HCT116 (cell line): Measurements from ENCODE around the gene LCLAT1.

Source experiments
- CTCF ChIP-seq, 3 experiments: fragments of 200-600 bp in 1 of 3; sonication (generic) in 1 of 3; IDR thresholded peaks in 2 of 3; conservative IDR thresholded peaks in 1 of 3; 2 replicates each; pipeline ENCODE4 v1.5.1; 2012 to 2017; ENCODE audit warnings: low read depth in 2 of 3, low read length in 2 of 3, antibody characterized with exemption in 1 of 3, borderline replicate concordance in 1 of 3, control low read depth in 1 of 3, mild to moderate bottlenecking in 1 of 3, mixed read lengths in 1 of 3, mixed run types in 1 of 3, moderate library complexity in 1 of 3; ENCODE audit not compliant: insufficient read depth in 1 of 3
- EZH2 ChIP-seq: fragments of 200-600 bp; sonication (generic); IDR thresholded peaks from 2 replicates; pipeline ENCODE4 v1.6.1; 2017; ENCODE audit warnings: antibody characterized with exemption, mixed run types
- EZH2phosphoT487 ChIP-seq: fragments of 200-600 bp; IDR thresholded peaks from 2 replicates; pipeline ENCODE4 v1.6.1; 2018; ENCODE audit warnings: antibody characterized with exemption, borderline replicate concordance
- POLR2A ChIP-seq: IDR thresholded peaks from 2 replicates; pipeline ENCODE4 v1.7.0; 2011; ENCODE audit warnings: borderline replicate concordance; ENCODE audit not compliant: insufficient read depth, insufficient read length; ENCODE audit errors: extremely low read depth
- POLR2AphosphoS5 ChIP-seq: IDR thresholded peaks from 2 replicates; pipeline ENCODE4 v1.6.1; 2011; ENCODE audit warnings: mild to moderate bottlenecking, low read depth, low read length, moderate library complexity
- RAD21 ChIP-seq: IDR thresholded peaks from 2 replicates; pipeline ENCODE4 v1.6.1; 2012; ENCODE audit warnings: low read depth, mild to moderate bottlenecking
- REST ChIP-seq: IDR thresholded peaks from 2 replicates; pipeline ENCODE4 v1.6.1; 2012; ENCODE audit warnings: low read depth
- ZNF274 ChIP-seq: fragments of 200-500 bp; sonication (Bioruptor generic); IDR thresholded peaks from 2 replicates; pipeline ENCODE4 v1.6.1; 2014; ENCODE audit warnings: mild to moderate bottlenecking, low read depth, low read length, inconsistent platforms

DNA sequence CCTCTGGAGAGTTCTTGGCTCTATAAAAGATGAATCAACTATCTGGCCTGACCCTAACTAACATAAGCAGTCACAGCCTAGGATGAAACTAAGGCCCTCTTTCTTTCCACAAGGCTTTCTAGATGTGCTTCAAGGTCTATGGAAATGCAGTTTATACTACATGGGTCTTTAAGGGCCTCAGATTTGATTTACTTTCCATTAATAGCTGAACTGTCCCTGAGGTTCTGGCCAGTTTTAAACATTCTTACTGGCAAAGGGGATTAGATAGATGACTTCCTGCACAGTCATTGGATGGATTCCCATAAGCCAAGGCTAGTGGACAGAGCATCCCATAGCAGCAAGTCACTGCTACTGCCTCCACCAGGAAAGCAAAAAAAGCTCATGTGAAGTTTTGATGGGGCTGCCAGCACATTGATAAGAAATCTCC lies 38.1 kb upstream of the LCLAT1 start:
- no peak for TF ChIP-seq REST
- TF ChIP-seq CTCF (IDR thresholded peaks at IDR 0.05 in 2 of 3, conservative IDR thresholded peaks at IDR 0.05 in 1 of 3; ENCODE audit: borderline replicate concordance in 1 of 3, insufficient read depth in 1 of 3, low read depth in 2 of 3, low read length in 2 of 3) = 0 out of 6 replicates have a peak, but pooled peaks of 1 of the 3 experiments have one; percentile 8
- TF ChIP-seq POLR2AphosphoS5 = no peak
- TF ChIP-seq EZH2phosphoT487 = no peak
- TF ChIP-seq RAD21 = no peak
- no peak for TF ChIP-seq ZNF274
- no peak for TF ChIP-seq EZH2
- TF ChIP-seq POLR2A = no peak
